H9 (cell line): ENCODE data around the gene MYMX. TPM values are rescaled to one million over a fixed set of nuclear protein-coding genes. Genes with fewer than 3 reads are reported as not detected.

Source experiments
- DNase-seq: peaks from one replicate; pipeline ENCODE4 v3.0.0-alpha.2; 2017
- H2AFZ ChIP-seq: one replicate; pipeline ENCODE4 v1.6.1; 2013; ENCODE audit warnings: mild to moderate bottlenecking, low read length, control low read depth, moderate library complexity
- H2AK5ac ChIP-seq: 2 replicates; pipeline ENCODE4 v1.6.1; 2013; ENCODE audit warnings: low read length, control low read depth, mixed read lengths; ENCODE audit not compliant: insufficient read length
- H2BK120ac ChIP-seq: one replicate; pipeline ENCODE4 v1.6.1; 2013; ENCODE audit warnings: low read depth, mild to moderate bottlenecking, low read length, control low read depth, inconsistent platforms; ENCODE audit not compliant: poor library complexity, severe bottlenecking
- H2BK12ac ChIP-seq: 2 replicates; pipeline ENCODE4 v1.6.1; 2013; ENCODE audit warnings: low read length, control low read depth, mixed read lengths, low read depth; ENCODE audit not compliant: insufficient read length
- H2BK15ac ChIP-seq: 2 replicates; pipeline ENCODE4 v1.6.1; 2013; ENCODE audit warnings: low read depth, low read length, control low read depth
- H2BK20ac ChIP-seq: one replicate; pipeline ENCODE4 v1.6.1; 2013; ENCODE audit warnings: low read depth, mild to moderate bottlenecking, low read length, control low read depth, inconsistent platforms; ENCODE audit not compliant: poor library complexity, severe bottlenecking
- H2BK5ac ChIP-seq: 2 replicates; pipeline ENCODE4 v1.6.1; 2013; ENCODE audit warnings: low read length, control low read depth, mixed read lengths; ENCODE audit not compliant: insufficient read length
- H3K14ac ChIP-seq: 2 replicates; pipeline ENCODE4 v1.6.1; 2013; ENCODE audit warnings: low read length, control low read depth; ENCODE audit not compliant: insufficient read depth
- H3K18ac ChIP-seq: 2 replicates; pipeline ENCODE4 v1.6.1; 2013; ENCODE audit warnings: low read depth, mild to moderate bottlenecking, mixed read lengths, low read length, control low read depth; ENCODE audit not compliant: insufficient read length
- H3K23ac ChIP-seq: 2 replicates; pipeline ENCODE4 v1.6.1; 2013; ENCODE audit warnings: low read length, control low read depth, mixed read lengths, low read depth; ENCODE audit not compliant: insufficient read length
- H3K23me2 ChIP-seq: 2 replicates; pipeline ENCODE4 v1.6.1; 2013; ENCODE audit warnings: low read depth, mild to moderate bottlenecking, mixed read lengths, low read length, control low read depth; ENCODE audit not compliant: insufficient read length, poor library complexity, severe bottlenecking
- H3K27ac ChIP-seq: 2 replicates; pipeline ENCODE4 v1.5.1; 2013; ENCODE audit warnings: low read length, control low read depth, mixed read lengths, low read depth; ENCODE audit not compliant: insufficient read length
- H3K27me3 ChIP-seq: 2 replicates; pipeline ENCODE4 v1.6.1; 2013; ENCODE audit warnings: low read length, control low read depth, inconsistent platforms; ENCODE audit not compliant: insufficient read depth
- H3K4ac ChIP-seq: 2 replicates; pipeline ENCODE4 v1.6.1; 2013; ENCODE audit warnings: low read depth, mild to moderate bottlenecking, control low read depth, inconsistent platforms, low read length, moderate library complexity
- H3K4me1 ChIP-seq: 2 replicates; pipeline ENCODE4 v1.6.1; 2013; ENCODE audit warnings: low read length, control low read depth, inconsistent platforms; ENCODE audit not compliant: insufficient read depth
- H3K4me2 ChIP-seq: 2 replicates; pipeline ENCODE4 v1.6.1; 2013; ENCODE audit warnings: low read length, control low read depth, mixed read lengths; ENCODE audit not compliant: insufficient read length, insufficient read depth
- H3K56ac ChIP-seq: 2 replicates; pipeline ENCODE4 v1.6.1; 2013; ENCODE audit warnings: low read depth, mild to moderate bottlenecking, mixed read lengths, low read length, control low read depth; ENCODE audit not compliant: insufficient read length
- H3K79me1 ChIP-seq: 2 replicates; pipeline ENCODE4 v1.6.1; 2013; ENCODE audit warnings: low read depth, mild to moderate bottlenecking, moderate library complexity, low read length, control low read depth, inconsistent platforms; ENCODE audit not compliant: insufficient read depth, poor library complexity, severe bottlenecking
- H3K79me2 ChIP-seq: 2 replicates; pipeline ENCODE4 v1.6.1; 2013; ENCODE audit warnings: low read length, control low read depth, inconsistent platforms; ENCODE audit not compliant: insufficient read depth
- H3K9ac ChIP-seq: 2 replicates; pipeline ENCODE4 v1.6.1; 2013; ENCODE audit warnings: low read length, control low read depth, mixed read lengths; ENCODE audit not compliant: insufficient read length; ENCODE audit errors: extremely low read depth
- H3K9me3 ChIP-seq: one replicate; pipeline ENCODE4 v1.6.1; 2013; ENCODE audit warnings: low read depth, low read length, inconsistent platforms; ENCODE audit not compliant: control insufficient read depth
- H3T11ph ChIP-seq: one replicate; pipeline ENCODE4 v1.6.1; 2013; ENCODE audit warnings: mild to moderate bottlenecking, low read length, control low read depth, inconsistent platforms
- H4K20me1 ChIP-seq: one replicate; pipeline ENCODE4 v1.6.1; 2013; ENCODE audit not compliant: control insufficient read depth, insufficient read length, insufficient read depth
- H4K5ac ChIP-seq: 2 replicates; pipeline ENCODE4 v1.6.1; 2013; ENCODE audit warnings: low read depth, mild to moderate bottlenecking, mixed read lengths, low read length, control low read depth; ENCODE audit not compliant: insufficient read length
- H4K8ac ChIP-seq: replicated peaks from 2 replicates; pipeline ENCODE4 v1.6.1; 2013; ENCODE audit warnings: low read length, control low read depth, mixed read lengths, low read depth; ENCODE audit not compliant: insufficient read length
- H4K91ac ChIP-seq: 2 replicates; pipeline ENCODE4 v1.6.1; 2013; ENCODE audit warnings: low read depth, mild to moderate bottlenecking, moderate library complexity, mixed read lengths, low read length, control low read depth; ENCODE audit not compliant: insufficient read length
- H3K27ac Mint-ChIP-seq, 3 experiments: 2 replicates in 2 of 3; 3 replicates in 1 of 3; pipeline ENCODE4 v1.8.0; 2020 to 2021; ENCODE audit warnings: mixed read lengths in 3 of 3, mild to moderate bottlenecking in 1 of 3, moderate library complexity in 1 of 3
- H3K27me3 Mint-ChIP-seq: 2 replicates; pipeline ENCODE4 v1.8.0; 2021; ENCODE audit warnings: low read depth, mild to moderate bottlenecking, moderate library complexity, mixed read lengths
- H3K36me3 Mint-ChIP-seq, 3 experiments: 2 replicates in 2 of 3; 3 replicates in 1 of 3; pipeline ENCODE4 v1.8.0; 2020 to 2021; ENCODE audit warnings: low read depth in 3 of 3, mixed read lengths in 3 of 3; ENCODE audit not compliant: insufficient read depth in 1 of 3
- H3K4me1 Mint-ChIP-seq, 2 experiments: 2 replicates each; pipeline ENCODE4 v1.8.0; 2020; ENCODE audit warnings: mixed read lengths in 2 of 2
- H3K4me3 Mint-ChIP-seq, 2 experiments: 2 replicates in 1 of 2; 3 replicates in 1 of 2; pipeline ENCODE4 v1.8.0; 2020 to 2021; ENCODE audit warnings: mild to moderate bottlenecking in 2 of 2, mixed read lengths in 2 of 2, moderate library complexity in 1 of 2
- H3K9me3 Mint-ChIP-seq, 2 experiments: 2 replicates in 1 of 2; 3 replicates in 1 of 2; pipeline ENCODE4 v1.8.0; 2020; ENCODE audit warnings: mild to moderate bottlenecking in 2 of 2, mixed read lengths in 2 of 2, moderate library complexity in 1 of 2
- CTCF ChIP-seq: fragments of 200-600 bp; sonication (generic); conservative IDR thresholded peaks from 3 replicates; pipeline ENCODE4 v1.8.0; 2021; ENCODE audit warnings: antibody characterized with exemption, mild to moderate bottlenecking
- WGBS: extraction: QIAGEN DNeasy Blood & Tissue Kit; methylation state at CpG from one replicate; pipeline ENCODE4 v1.1.7; 2013; ENCODE audit warnings: missing lambda C conversion rate, low lambda C conversion rate, mixed read lengths; ENCODE audit not compliant: insufficient read length; ENCODE audit errors: extremely low coverage; 5-methylcytosine and 5-hydroxymethylcytosine counted together
- total RNA-seq: library from RNA; stranded (reverse); gene quantifications from 2 replicates; pipeline ENCODE4 v1.2.1, GENCODE V29; 2021

The MYMX gene
- total RNA-seq, 1 experiment from 2014 or later: 1.1 TPM

GRCh38 chr6:44228031-44228430, 11.3 kb downstream of the MYMX start:
- H4K5ac ChIP-seq: no peak overlapping the region
- H4K20me1 ChIP-seq: peaks cover 2% of the 10 kb centered on the region
- H3K56ac ChIP-seq: no peak overlapping the region
- H3K9me3 ChIP-seq: no peaks in the 10 kb centered on the region
- no peak overlapping the region for H2BK15ac ChIP-seq
- no peak overlapping the region for H2BK120ac ChIP-seq
- H3K4me2 ChIP-seq: no peak overlapping the region
- Mint-ChIP-seq H3K4me3 (no peak overlapping the region), H3K9me3 (no peaks in the 10 kb centered on the region; a peak in 1 of 5 replicates), H3K27ac (peak overlapping the region in 2 of 3 experiments; percentile 56 to 79; a peak in 3 of 7 replicates), H3K36me3 (peaks cover 45 to 55% (median 47%) of the 10 kb centered on the region in 3 experiments), H3K27me3 (no peaks in the 10 kb centered on the region), H3K4me1 (peaks cover 27 to 41% of the 10 kb centered on the region in 2 experiments)
- no peak overlapping the region for H2AFZ ChIP-seq
- H3K23me2 ChIP-seq: peaks cover 9% of the 10 kb centered on the region
- no peak for TF ChIP-seq CTCF
- no peaks in the 10 kb centered on the region for H3K27me3 ChIP-seq
- no peak overlapping the region for H3K18ac ChIP-seq
- no peak overlapping the region for H2BK20ac ChIP-seq
- no peak overlapping the region for H3K27ac ChIP-seq
- no peak overlapping the region for H3K4ac ChIP-seq
- H3T11ph ChIP-seq: no peak overlapping the region
- H2BK5ac ChIP-seq: no peak overlapping the region
- H3K14ac ChIP-seq: no peak overlapping the region
- peaks cover 17% of the 10 kb centered on the region; the same call in 1 of the 2 replicates for H3K79me2 ChIP-seq
- no peak for DNase-seq
- H3K9ac ChIP-seq: no peak overlapping the region
- no CpG with 5 or more reads among the region's 6 CpGs for WGBS
- no peak overlapping the region for H2AK5ac ChIP-seq
- H3K23ac ChIP-seq: no peak overlapping the region
- no peak overlapping the region for H2BK12ac ChIP-seq
- H4K8ac ChIP-seq: no peak overlapping the region
- no peak overlapping the region for H4K91ac ChIP-seq
- H3K4me1 ChIP-seq: peaks cover 11% of the 10 kb centered on the region; the same call in 1 of the 2 replicates
- H3K79me1 ChIP-seq: peaks cover 17% of the 10 kb centered on the region
